Kidney (tissue), 14 donors: ENCODE measurements around the gene TBC1D23. TPM values are rescaled to one million over a fixed set of nuclear protein-coding genes. Genes with fewer than 3 reads are reported as not detected.
A peak's percentile ranks its signal among the peaks of the same experiment; 100 is the strongest.

Source experiments
- DNase-seq, 5 donors: peaks; one replicate each; pipeline ENCODE4 v3.0.0-alpha.2; 2013 to 2020
- FAIRE-seq: peaks from 2 replicates; lab custom pipeline; 2012; peaks lifted over from hg19 to GRCh38; lab: Jason Lieb, UNC
- H3K27ac ChIP-seq, 2 donors: one replicate each; pipeline ENCODE4 v1.7.0; 2013; ENCODE audit warnings: low read depth in 2 of 2, low read length in 2 of 2, inconsistent platforms in 1 of 2
- H3K27me3 ChIP-seq: one replicate; pipeline ENCODE4 v1.7.1; 2013; ENCODE audit warnings: low read length, inconsistent platforms; ENCODE audit not compliant: control insufficient read depth, insufficient read depth
- H3K36me3 ChIP-seq, 3 donors: one replicate each; pipeline versions ENCODE4 v1.7.0 to v1.7.1; 2013; ENCODE audit warnings: low read length in 3 of 3, control low read depth in 1 of 3, inconsistent platforms in 1 of 3; ENCODE audit not compliant: insufficient read depth in 3 of 3, control insufficient read depth in 2 of 3
- H3K4me1 ChIP-seq, 3 donors: one replicate each; pipeline versions ENCODE4 v1.7.0 to v1.7.1; 2013; ENCODE audit warnings: low read length in 3 of 3, inconsistent platforms in 1 of 3, low read depth in 1 of 3; ENCODE audit not compliant: control insufficient read depth in 2 of 3, insufficient read depth in 2 of 3
- H3K4me3 ChIP-seq, 3 donors: one replicate each; pipeline versions ENCODE4 v1.7.0 to v1.8.1; 2013; ENCODE audit warnings: low read length in 3 of 3, control low read depth in 1 of 3, inconsistent platforms in 1 of 3
- H3K9ac ChIP-seq, 3 donors: one replicate each; pipeline versions ENCODE4 v1.7.0 to v1.7.1; 2013; ENCODE audit warnings: low read length in 3 of 3, control low read depth in 1 of 3, inconsistent platforms in 1 of 3
- H3K9me3 ChIP-seq, 3 donors: one replicate each; pipeline versions ENCODE4 v1.7.0 to v1.7.1; 2013; ENCODE audit warnings: low read length in 3 of 3, control low read depth in 1 of 3, inconsistent platforms in 1 of 3; ENCODE audit not compliant: control insufficient read depth in 2 of 3, insufficient read depth in 1 of 3
- CTCF ChIP-seq: IDR thresholded peaks from 3 replicates; pipeline ENCODE4 v1.5.1; 2012; ENCODE audit warnings: mild to moderate bottlenecking, moderate library complexity, borderline replicate concordance; ENCODE audit not compliant: insufficient read depth; ENCODE audit errors: extremely low read depth
- intact Hi-C: fragments of 100-400 bp; cut with DNase I; formaldehyde crosslinking; loops from one replicate; pipeline ENCODE4 v1.11.1; 2022
- polyA plus RNA-seq: library from polyadenylated mRNA; stranded (reverse); fragments of 350-450 nt; fragmentation: Illumina TruSeq; extraction: RNeasy Lipid Tissue Mini Kit (QIAGEN cat#74804); gene quantifications from one replicate; pipeline ENCODE4 v1.2.3, GENCODE V29; 2014; ENCODE audit warnings: low read depth, low replicate concordance; ENCODE audit not compliant: insufficient read depth
- total RNA-seq: library from RNA; stranded (reverse); fragmentation: NEBNext Ultra II Directional; extraction: Animal tissue kit (Norgen Biotek cat#: 25700); gene quantifications from one replicate; pipeline ENCODE4 v1.2.1, GENCODE V29; 2021
- donor health status: control.
- donor health status: control.
- donor health status: control.
- donor health status: control.
- donor health status: control.
- donor health status: DM: yes; HTN: yes; CAD: no.
- donor health status: Normal renal cell carcinoma (clear cell type).

The TBC1D23 gene
- total and polyA plus RNA-seq, 2 donors from 2014 or later = 18.0 to 46.9 TPM

GRCh38 chr3:100263583-100263982 lies 2.8 kb downstream of the TBC1D23 start:
- FAIRE-seq = no peak
- H3K4me3 ChIP-seq = peak overlapping the region in 1 of 3 donors; percentile 28
- intact Hi-C loops = no loop called here
- H3K27me3 ChIP-seq = no peaks in the 10 kb centered on the region
- no peak overlapping the region for H3K9ac ChIP-seq
- TF ChIP-seq CTCF = no peak
- H3K9me3 ChIP-seq = no peaks in the 10 kb centered on the region
- H3K27ac ChIP-seq = no peak overlapping the region
- H3K4me1 ChIP-seq = peaks cover 6 to 13% (median 10%) of the 10 kb centered on the region in 3 donors
- H3K36me3 ChIP-seq = no peaks in the 10 kb centered on the region
- DNase-seq = no peak

- intact Hi-C loops = no loop called here
- Histone ChIP-seq H3K27ac (no peak overlapping the region), H3K4me3 (no peak overlapping the region), H3K4me1 (peaks cover 6 to 13% (median 10%) of the 10 kb centered on the region in 3 donors), H3K36me3 (no peaks in the 10 kb centered on the region), H3K27me3 (no peaks in the 10 kb centered on the region), H3K9ac (no peak overlapping the region), H3K9me3 (no peaks in the 10 kb centered on the region)
- DNase-seq = no peak
- no peak for FAIRE-seq
- TF ChIP-seq CTCF = no peak
Measured at GRCh38 chr3:100264242-100264641, 3.5 kb downstream of the TBC1D23 start.

- no peak for DNase-seq
- Histone ChIP-seq H3K36me3 (no peaks in the 10 kb centered on the region), H3K27ac (no peak overlapping the region), H3K9me3 (no peaks in the 10 kb centered on the region), H3K27me3 (no peaks in the 10 kb centered on the region), H3K9ac (no peak overlapping the region), H3K4me3 (no peak overlapping the region), H3K4me1 (peaks cover 6 to 10% (median 9%) of the 10 kb centered on the region in 3 donors)
- TF ChIP-seq CTCF = no peak
- FAIRE-seq = no peak
- intact Hi-C loops = no loop called here
Measured at GRCh38 chr3:100265016-100265415, 4.2 kb downstream of the TBC1D23 start.

- no peak for TF ChIP-seq CTCF
- DNase-seq = no peak
Measured at GRCh38 chr3:100266531-100266930, 5.7 kb downstream of the TBC1D23 start.

More at GRCh38 chr3:100266531-100266930, 5.7 kb downstream of the TBC1D23 start:
- Histone ChIP-seq H3K27ac (no peak overlapping the region), H3K4me3 (no peak overlapping the region), H3K36me3 (no peaks in the 10 kb centered on the region), H3K9ac (no peak overlapping the region), H3K27me3 (no peaks in the 10 kb centered on the region), H3K9me3 (no peaks in the 10 kb centered on the region), H3K4me1 (peaks cover 4 to 6% (median 6%) of the 10 kb centered on the region in 3 donors)
- FAIRE-seq = no peak
- intact Hi-C loops = no loop called here
